Measurements from ENCODE around the gene LRBA. TPM values are rescaled to one million over a fixed set of nuclear protein-coding genes. Genes with fewer than 3 reads are reported as not detected.

LRBA gene
- total and polyA plus RNA-seq, 9 of the 15 experiments (the other 6 are each of a cell fraction or from before 2014, with no cell fraction given) = 24.2 to 88.7 (median 59.7) TPM

DNA sequence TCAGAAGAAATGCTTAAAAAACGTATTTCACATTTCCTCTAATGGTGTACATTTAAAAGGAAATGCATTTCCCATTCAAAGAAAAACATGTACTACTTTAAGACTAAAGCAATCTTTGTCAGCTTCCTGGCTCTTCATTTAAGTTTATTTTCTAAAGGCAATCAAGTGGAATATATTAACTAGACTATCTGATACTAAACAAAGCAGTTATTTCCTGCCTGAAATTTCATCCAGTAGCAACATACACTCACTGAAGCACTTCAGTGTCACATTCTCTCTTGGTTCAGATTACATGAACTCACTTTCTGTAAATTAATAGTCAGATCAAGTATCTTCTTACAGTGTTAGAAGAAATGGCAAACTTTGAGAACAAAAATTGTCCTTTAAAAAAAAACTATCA lies 42.5 kb downstream of the LRBA start (continued):
- TF ChIP-seq, protein P1, sequence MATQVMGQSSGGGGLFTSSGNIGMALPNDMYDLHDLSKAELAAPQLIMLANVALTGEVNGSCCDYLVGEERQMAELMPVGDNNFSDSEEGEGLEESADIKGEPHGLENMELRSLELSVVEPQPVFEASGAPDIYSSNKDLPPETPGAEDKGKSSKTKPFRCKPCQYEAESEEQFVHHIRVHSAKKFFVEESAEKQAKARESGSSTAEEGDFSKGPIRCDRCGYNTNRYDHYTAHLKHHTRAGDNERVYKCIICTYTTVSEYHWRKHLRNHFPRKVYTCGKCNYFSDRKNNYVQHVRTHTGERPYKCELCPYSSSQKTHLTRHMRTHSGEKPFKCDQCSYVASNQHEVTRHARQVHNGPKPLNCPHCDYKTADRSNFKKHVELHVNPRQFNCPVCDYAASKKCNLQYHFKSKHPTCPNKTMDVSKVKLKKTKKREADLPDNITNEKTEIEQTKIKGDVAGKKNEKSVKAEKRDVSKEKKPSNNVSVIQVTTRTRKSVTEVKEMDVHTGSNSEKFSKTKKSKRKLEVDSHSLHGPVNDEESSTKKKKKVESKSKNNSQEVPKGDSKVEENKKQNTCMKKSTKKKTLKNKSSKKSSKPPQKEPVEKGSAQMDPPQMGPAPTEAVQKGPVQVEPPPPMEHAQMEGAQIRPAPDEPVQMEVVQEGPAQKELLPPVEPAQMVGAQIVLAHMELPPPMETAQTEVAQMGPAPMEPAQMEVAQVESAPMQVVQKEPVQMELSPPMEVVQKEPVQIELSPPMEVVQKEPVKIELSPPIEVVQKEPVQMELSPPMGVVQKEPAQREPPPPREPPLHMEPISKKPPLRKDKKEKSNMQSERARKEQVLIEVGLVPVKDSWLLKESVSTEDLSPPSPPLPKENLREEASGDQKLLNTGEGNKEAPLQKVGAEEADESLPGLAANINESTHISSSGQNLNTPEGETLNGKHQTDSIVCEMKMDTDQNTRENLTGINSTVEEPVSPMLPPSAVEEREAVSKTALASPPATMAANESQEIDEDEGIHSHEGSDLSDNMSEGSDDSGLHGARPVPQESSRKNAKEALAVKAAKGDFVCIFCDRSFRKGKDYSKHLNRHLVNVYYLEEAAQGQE (IDR thresholded peaks at IDR 0.05; ENCODE audit: borderline replicate concordance) = no peak
- TF ChIP-seq, protein P1 (CRISPR knock-in tag; IDR thresholded peaks at IDR 0.05; ENCODE audit: low read depth) = no peak
- TF ChIP-seq DIDO1 (tag; IDR thresholded peaks at IDR 0.05; ENCODE audit: low read depth) (no peak), ZNF518B (CRISPR knock-in tag; IDR thresholded peaks at IDR 0.05) (no peak), BACH1 (tag; IDR thresholded peaks at IDR 0.05) (no peak), SMAD2 (IDR thresholded peaks at IDR 0.05; ENCODE audit: low read depth, low read length) (no peak), CBX8 (IDR thresholded peaks at IDR 0.05; ENCODE audit: borderline replicate concordance, extremely low read depth, low read depth, low read length, poor library complexity, severe bottlenecking) (no peak), KHSRP (IDR thresholded peaks at IDR 0.05) (no peak)

Measured in K562 (cell line).